Heart right ventricle (tissue), 16 donors: ENCODE results near the gene ZNF562. TPM values are rescaled to one million over a fixed set of nuclear protein-coding genes. Genes with fewer than 3 reads are reported as not detected.

Experiments used
- ATAC-seq, 8 donors: fragments of 200-7000 bp; cut with Tn5 transposase; one replicate each; pipeline ENCODE4 v1.9.1; 2020; ENCODE audit warnings: mild to moderate bottlenecking in 8 of 8, moderate library complexity in 8 of 8, moderate number of reproducible peaks in 1 of 8
- DNase-seq, 2 donors: peaks; one replicate each; pipeline ENCODE4 v3.0.0-alpha.2; 2020
- H3K27ac ChIP-seq, 10 donors: fragments of 200-600 bp; sonication (generic) in 2 of 10; one replicate each; pipeline versions ENCODE4 v1.5.0 to v1.8.0; 2020 to 2022; ENCODE audit warnings: mild to moderate bottlenecking in 3 of 10
- H3K27me3 ChIP-seq, 7 donors: fragments of 200-600 bp; one replicate each; pipeline ENCODE4 v1.8.0; 2021 to 2022; ENCODE audit warnings: mild to moderate bottlenecking in 2 of 7
- H3K36me3 ChIP-seq, 9 donors: fragments of 200-600 bp; sonication (generic) in 1 of 9; one replicate each; pipeline versions ENCODE4 v1.5.0 to v1.8.0; 2020 to 2022; ENCODE audit warnings: mild to moderate bottlenecking in 2 of 9
- H3K4me1 ChIP-seq, 9 donors: fragments of 200-600 bp; sonication (generic) in 1 of 9; one replicate each; pipeline versions ENCODE4 v1.5.0 to v1.8.0; 2020 to 2022; ENCODE audit warnings: mild to moderate bottlenecking in 4 of 9
- H3K4me3 ChIP-seq, 10 donors: fragments of 200-600 bp; sonication (generic) in 2 of 10; one replicate each; pipeline versions ENCODE4 v1.5.0 to v1.8.0; 2020 to 2022; ENCODE audit warnings: mild to moderate bottlenecking in 7 of 10, moderate library complexity in 2 of 10
- H3K9me3 ChIP-seq, 11 donors: fragments of 200-600 bp in 10 of 11; sonication (generic) in 2 of 11; one replicate each; pipeline versions ENCODE4 v1.5.0 to v1.8.0; 2013 to 2022; ENCODE audit warnings: mild to moderate bottlenecking in 2 of 11, control low read depth in 1 of 11, moderate library complexity in 1 of 11
- WGBS, 2 donors: extraction: QIAGEN DNeasy Blood & Tissue Kit; methylation state at CpG; one replicate each; pipeline ENCODE4 v1.1.7; 2013; ENCODE audit warnings: inconsistent platforms in 1 of 2; 5-methylcytosine and 5-hydroxymethylcytosine counted together
- intact Hi-C, 10 donors: fragments of 100-400 bp; cut with DNase I; formaldehyde crosslinking; loops; one replicate each; pipeline versions ENCODE4 v1.11.1 to v1.14.2; 2022
- polyA plus RNA-seq, 2 donors: library from polyadenylated mRNA; stranded (reverse); fragments of 200-250 nt; gene quantifications; one replicate each; pipeline ENCODE4 v1.2.3, GENCODE V29; 2013
- total RNA-seq, 10 donors: library from RNA; stranded (reverse); fragmentation: NEBNext Ultra II Directional in 3 of 10; extraction: Animal tissue kit (Norgen Biotek cat#: 25700) in 3 of 10; gene quantifications; one replicate each; pipeline versions ENCODE4 v1.2.1 to v1.2.4, GENCODE V29; 2021 to 2023
- TF ChIP-seq, protein P1 (sequence below), 9 donors: fragments of 200-600 bp; sonication (generic) in 2 of 9; IDR thresholded peaks; one replicate each; pipeline versions ENCODE4 v1.5.0 to v1.8.0; 2021 to 2022; ENCODE audit warnings: antibody characterized with exemption in 9 of 9, mild to moderate bottlenecking in 5 of 9, moderate library complexity in 1 of 9
- donor health status: Arrhythmogenic right ventricular cardiomyopathy.
- donor health status: ischemic (EF 13 %, LVEDD 7.1; RV severe dilation, severe dysfunction).
- donor health status: healthy with polysubstance abuse.
- donor health status: DM: no; HTN: yes; CAD: no.
- donor health status: DM: no; HTN: no; CAD: no.
- donor health status: ischemic (EF 25% LVEDD 6.9; RV normal size, moderate dysfunction).
- donor health status: ischemic (EF 25% LVEDD 5.7; RV mildly dilated, moderate dysfunction).
- donor health status: healthy.
- donor health status: DM: yes; HTN: yes; CAD: no.
- donor health status: Ischemic cardiomyopathy.
- donor health status: ischemic (EF 35%, LVEDD 5.7; RV mildly dilated, moderate dysfunction).
- donor health status: nonischemic (EF 11% LVEDD 7.7; RV severe dilation, severe dysfunction).
- donor health status: DM: yes; HTN: yes; CAD: no.
- donor health status: PGD.
- donor health status: ischemic (EF 29% LVEDD 5.4; RV normal size, mild dysfunction).
- donor health status: nonischemic (EF 23%, LVEDD 6.1; RV moderate dilation, normal function).

Gene ZNF562
- total and polyA plus RNA-seq, 12 donors = 3.4 to 24.3 (median 20.4) TPM

DNA sequence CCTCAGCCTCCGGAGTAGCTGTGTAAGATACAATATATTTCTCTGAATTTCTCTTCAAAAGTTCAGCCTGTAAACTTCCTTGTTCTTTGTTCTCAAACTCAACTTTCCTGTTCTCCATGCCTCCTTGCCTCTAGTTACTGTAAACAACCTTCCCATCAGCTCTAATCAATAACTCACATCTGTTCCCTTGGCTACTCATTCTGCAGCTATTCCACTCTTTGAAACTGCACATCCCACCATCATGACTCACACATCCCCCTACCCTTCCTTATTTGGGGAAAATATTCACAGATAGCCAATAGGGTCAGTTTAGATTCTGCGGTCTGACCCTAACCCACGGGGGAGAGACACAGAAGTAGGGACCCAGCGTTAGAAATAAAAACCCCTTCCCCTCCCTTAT, 2.0 kb downstream of the ZNF562 start:
- DNase-seq (no peak), ATAC-seq (no peak)
- no peaks in the 10 kb centered on the region for H3K27me3 ChIP-seq
- no peak overlapping the region for H3K27ac ChIP-seq
- H3K9me3 ChIP-seq = peaks cover 0 to 60% (median 20%) of the 10 kb centered on the region in 11 donors
- intact Hi-C loops = loop anchor here in 5 of 10 donors (5.0 to 10.0 kb wide), 4 partner anchors 48 to 112 kb away; partner anchors contain the start of genes ZNF561 (in 3 of the 5) and ZNF846 (in 1 of the 5)
- 96% methylated on average over 4 of the region's 4 CpGs for WGBS, 2 donors
- H3K4me3 ChIP-seq = no peak overlapping the region
- TF ChIP-seq, protein P1, sequence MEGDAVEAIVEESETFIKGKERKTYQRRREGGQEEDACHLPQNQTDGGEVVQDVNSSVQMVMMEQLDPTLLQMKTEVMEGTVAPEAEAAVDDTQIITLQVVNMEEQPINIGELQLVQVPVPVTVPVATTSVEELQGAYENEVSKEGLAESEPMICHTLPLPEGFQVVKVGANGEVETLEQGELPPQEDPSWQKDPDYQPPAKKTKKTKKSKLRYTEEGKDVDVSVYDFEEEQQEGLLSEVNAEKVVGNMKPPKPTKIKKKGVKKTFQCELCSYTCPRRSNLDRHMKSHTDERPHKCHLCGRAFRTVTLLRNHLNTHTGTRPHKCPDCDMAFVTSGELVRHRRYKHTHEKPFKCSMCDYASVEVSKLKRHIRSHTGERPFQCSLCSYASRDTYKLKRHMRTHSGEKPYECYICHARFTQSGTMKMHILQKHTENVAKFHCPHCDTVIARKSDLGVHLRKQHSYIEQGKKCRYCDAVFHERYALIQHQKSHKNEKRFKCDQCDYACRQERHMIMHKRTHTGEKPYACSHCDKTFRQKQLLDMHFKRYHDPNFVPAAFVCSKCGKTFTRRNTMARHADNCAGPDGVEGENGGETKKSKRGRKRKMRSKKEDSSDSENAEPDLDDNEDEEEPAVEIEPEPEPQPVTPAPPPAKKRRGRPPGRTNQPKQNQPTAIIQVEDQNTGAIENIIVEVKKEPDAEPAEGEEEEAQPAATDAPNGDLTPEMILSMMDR (IDR thresholded peaks at IDR 0.05) = no peak
- H3K4me1 ChIP-seq = peaks cover 0 to 17% (median 4%) of the 10 kb centered on the region in 9 donors
- H3K36me3 ChIP-seq = peaks cover 0 to 40% (median 4%) of the 10 kb centered on the region in 9 donors

DNA sequence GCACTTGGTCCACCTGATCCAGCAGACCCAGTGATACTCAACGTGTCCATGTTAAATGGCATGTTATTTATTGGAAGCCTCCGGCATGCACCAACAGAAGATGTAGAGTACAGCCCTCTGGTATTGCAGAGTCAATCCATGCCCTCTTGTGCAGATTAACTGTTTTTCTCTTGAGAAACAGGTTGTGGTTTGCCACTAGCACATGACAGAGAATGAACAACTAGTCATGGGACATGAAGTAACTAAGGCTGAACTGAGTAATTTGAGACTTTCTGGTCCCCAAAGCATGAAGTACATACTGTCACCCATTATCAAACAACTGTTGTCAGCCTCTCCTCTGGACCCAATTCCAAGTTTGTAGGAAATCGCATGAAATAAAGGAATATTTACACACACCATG, 3.2 kb downstream of the ZNF562 start:
- H3K9me3 ChIP-seq = peaks cover 0 to 73% (median 26%) of the 10 kb centered on the region in 11 donors
- no peak overlapping the region for H3K27ac ChIP-seq
- peaks cover 0 to 17% (median 4%) of the 10 kb centered on the region in 9 donors for H3K4me1 ChIP-seq
- no peak for ATAC-seq
- H3K36me3 ChIP-seq = peaks cover 0 to 52% (median 4%) of the 10 kb centered on the region in 9 donors
- DNase-seq = no peak
- H3K27me3 ChIP-seq = no peaks in the 10 kb centered on the region
- TF ChIP-seq, protein P1 (IDR thresholded peaks at IDR 0.05) = no peak
- intact Hi-C loops = loop anchor here in 5 of 10 donors (5.0 to 10.0 kb wide), 4 partner anchors 47 to 113 kb away; partner anchors contain the start of genes ZNF561 (in 3 of the 5) and ZNF846 (in 1 of the 5)
- 94 to 96% methylated on average over 3 of the region's 3 CpGs for WGBS, 2 donors
- H3K4me3 ChIP-seq = no peak overlapping the region

DNA sequence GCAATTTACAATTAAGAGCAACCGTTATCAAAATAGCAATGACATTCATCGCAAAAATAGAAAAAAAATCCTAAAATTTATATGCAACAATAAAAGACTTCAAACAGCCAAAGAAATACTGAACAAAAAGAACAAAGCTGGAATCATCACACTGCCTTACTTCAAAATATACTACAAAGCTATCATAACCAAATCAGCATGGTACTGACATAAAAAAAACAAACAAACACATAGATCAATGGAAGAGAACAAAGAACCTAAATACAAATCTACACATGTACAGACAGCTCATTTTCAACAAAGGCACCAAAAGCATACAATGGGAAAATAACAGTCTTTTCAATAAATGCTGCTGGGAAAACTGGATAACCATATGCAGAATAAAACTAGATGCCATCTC, 6.4 kb downstream of the ZNF562 start:
- H3K4me1 ChIP-seq = peaks cover 0 to 8% (median 0%) of the 10 kb centered on the region in 9 donors
- 100% methylated on average over 2 of the region's 2 CpGs for WGBS, 2 donors
- TF ChIP-seq, protein P1 (IDR thresholded peaks at IDR 0.05) = no peak
- no peak for ATAC-seq
- H3K4me3 ChIP-seq = no peak overlapping the region
- no peaks in the 10 kb centered on the region for H3K27me3 ChIP-seq
- no peak overlapping the region for H3K27ac ChIP-seq
- DNase-seq = no peak
- peaks cover 0 to 49% (median 4%) of the 10 kb centered on the region in 9 donors for H3K36me3 ChIP-seq
- intact Hi-C loops = no loop called here
- peaks cover 0 to 68% (median 22%) of the 10 kb centered on the region in 11 donors for H3K9me3 ChIP-seq

DNA sequence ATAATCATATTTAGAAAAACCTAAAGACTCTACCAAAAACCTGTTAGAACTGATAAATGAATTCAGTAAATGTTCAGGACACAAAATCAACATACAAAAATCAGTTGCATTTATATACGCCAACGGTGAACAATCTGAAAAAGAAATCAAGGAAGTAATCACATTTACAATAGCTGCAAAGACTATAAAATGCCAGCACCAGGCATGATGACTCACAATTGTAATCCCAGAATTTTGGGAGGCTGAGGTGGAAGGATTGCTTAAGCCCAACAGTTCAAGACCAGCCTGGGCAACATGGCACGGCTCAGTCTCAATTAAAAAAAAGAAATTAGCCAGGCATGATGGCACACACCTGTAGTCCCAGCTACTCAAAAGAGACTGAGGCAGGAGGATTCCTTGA, 7.0 kb downstream of the ZNF562 start:
- Histone ChIP-seq H3K36me3 (peaks cover 0 to 44% (median 4%) of the 10 kb centered on the region in 9 donors), H3K27me3 (no peaks in the 10 kb centered on the region), H3K27ac (no peak overlapping the region), H3K4me1 (peaks cover 0 to 11% (median 0%) of the 10 kb centered on the region in 9 donors), H3K9me3 (peaks cover 0 to 61% (median 15%) of the 10 kb centered on the region in 11 donors), H3K4me3 (no peak overlapping the region)
- TF ChIP-seq, protein P1 (IDR thresholded peaks at IDR 0.05) = no peak
- no peak for DNase-seq
- intact Hi-C loops = no loop called here
- WGBS, 2 donors = 90 to 93% methylated on average over 3 of the region's 3 CpGs
- no peak for ATAC-seq
